Esophagus mucosa (tissue), 1 donor: ENCODE results near the gene OSTN. TPM values are rescaled to one million over a fixed set of nuclear protein-coding genes. Genes with fewer than 3 reads are reported as not detected.
"Not testable (repeated sequence)": the region's sequence is repeated elsewhere in the genome, so short reads cannot be mapped to it uniquely, and the experiment has no call there.

Experiments used
- ATAC-seq: fragments of 200-7000 bp; cut with Tn5 transposase; one replicate; pipeline ENCODE4 v1.9.1; 2020
- total RNA-seq: library from RNA; stranded (reverse); gene quantifications from one replicate; pipeline ENCODE4 v1.2.4, GENCODE V29; 2023
- donor health status: DM: yes; HTN: yes; CAD: no.

OSTN gene
- total RNA-seq, 1 donor from 2014 or later: not detected

- no peak for ATAC-seq
Observed at GRCh38 chr3:191268737-191269136, 69.7 kb downstream of the OSTN start.

GRCh38 chr3:191269289-191270085 lies 70.4 kb downstream of the OSTN start:
- no peak for ATAC-seq

- not testable (repeated sequence) for ATAC-seq
Observed at GRCh38 chr3:191275244-191275643, 76.2 kb downstream of the OSTN start.

GRCh38 chr3:191275751-191276150 lies 76.7 kb downstream of the OSTN start:
- ATAC-seq: no peak

GRCh38 chr3:191280111-191280510 lies 81.1 kb downstream of the OSTN start:
- ATAC-seq: no peak

- no peak for ATAC-seq
Observed at GRCh38 chr3:191280882-191281281, 81.8 kb downstream of the OSTN start.

- no peak for ATAC-seq
Observed at GRCh38 chr3:191282251-191283185, 83.5 kb downstream of the OSTN start.

GRCh38 chr3:191283400-191283799 lies 84.4 kb downstream of the OSTN start:
- ATAC-seq: no peak

- peak; percentile 45 for ATAC-seq
Observed at GRCh38 chr3:191290311-191291025, 91.4 kb downstream of the OSTN start.

- ATAC-seq: no peak
Observed at GRCh38 chr3:191292243-191293015, 93.4 kb downstream of the OSTN start.

GRCh38 chr3:191294291-191294690 lies 95.2 kb downstream of the OSTN start:
- ATAC-seq: no peak

GRCh38 chr3:191296041-191296541 lies 97.0 kb downstream of the OSTN start:
- peak; percentile 60 for ATAC-seq

- ATAC-seq: no peak
Observed at GRCh38 chr3:191298846-191299245, 99.8 kb downstream of the OSTN start.

- no peak for ATAC-seq
Observed at GRCh38 chr3:191300422-191300821, 101.4 kb downstream of the OSTN start.

- ATAC-seq: peak; percentile 18
Observed at GRCh38 chr3:191301017-191301416, 102.0 kb downstream of the OSTN start.

GRCh38 chr3:191301782-191302411 lies 102.9 kb downstream of the OSTN start:
- no peak for ATAC-seq

GRCh38 chr3:191302451-191302850 lies 103.4 kb downstream of the OSTN start:
- no peak for ATAC-seq

GRCh38 chr3:191303596-191303995 lies 104.6 kb downstream of the OSTN start:
- no peak for ATAC-seq

GRCh38 chr3:191306428-191306827 lies 107.4 kb downstream of the OSTN start:
- ATAC-seq: no peak

GRCh38 chr3:191307341-191307740 lies 108.3 kb downstream of the OSTN start:
- ATAC-seq: no peak

- ATAC-seq: no peak
Observed at GRCh38 chr3:191313296-191313695, 114.3 kb downstream of the OSTN start.
